Neural progenitor cell (in vitro differentiated cells): ENCODE measurements around the gene ZNF683.

Experiments used
- CTCF ChIP-seq: fragments of 200-600 bp; sonication (generic); IDR thresholded peaks from 2 replicates; pipeline ENCODE4 v1.5.1; 2017; ENCODE audit warnings: antibody characterized with exemption, mild to moderate bottlenecking
- EZH2 ChIP-seq: fragments of 200-600 bp; sonication (generic); IDR thresholded peaks from 2 replicates; pipeline ENCODE4 v1.6.1; 2017; ENCODE audit warnings: antibody characterized with exemption, mild to moderate bottlenecking, moderate library complexity

- no peak for TF ChIP-seq CTCF
- no peak for TF ChIP-seq EZH2
Observed at GRCh38 chr1:26349877-26350244, 22.7 kb downstream of the ZNF683 start.
